Measurements from ENCODE around the gene GUCD1. TPM values are rescaled to one million over a fixed set of nuclear protein-coding genes. Genes with fewer than 3 reads are reported as not detected.

GUCD1 gene
- total and polyA plus RNA-seq, 2 of the 13 experiments (the other 11 are each of a cell fraction or from before 2014, with no cell fraction given) = 128 to 245 TPM

DNA sequence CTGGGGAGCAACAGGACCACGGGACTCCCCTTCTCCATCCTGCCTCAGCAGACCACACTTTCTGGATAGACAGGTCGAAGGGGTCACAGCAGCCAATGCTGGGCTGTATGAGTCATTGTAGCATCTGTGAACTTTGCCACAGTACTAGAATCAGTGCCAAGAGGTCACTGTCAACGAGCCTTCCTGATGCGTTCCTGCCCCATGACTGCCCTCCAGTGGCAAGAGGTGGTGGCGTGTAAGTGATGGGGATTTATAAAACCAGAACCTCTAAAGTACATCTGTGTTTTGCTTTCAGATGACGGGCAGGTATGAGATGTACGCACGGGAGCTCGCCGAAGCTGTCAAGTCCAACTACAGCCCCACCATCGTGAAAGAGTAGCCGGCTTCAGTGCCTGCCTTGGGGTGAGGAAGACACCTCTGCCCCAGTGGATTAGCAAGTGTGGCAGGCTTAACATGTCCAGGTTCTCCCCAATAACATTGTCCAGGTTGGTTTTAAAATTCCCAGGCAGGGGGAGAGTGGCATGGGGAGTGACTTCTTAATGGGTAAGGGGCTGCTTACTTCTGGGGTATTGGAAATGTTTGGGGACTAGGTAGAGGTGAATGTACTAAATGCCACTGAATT is 29.4 kb downstream of the GUCD1 start (continued):
- TF ChIP-seq, protein P1, sequence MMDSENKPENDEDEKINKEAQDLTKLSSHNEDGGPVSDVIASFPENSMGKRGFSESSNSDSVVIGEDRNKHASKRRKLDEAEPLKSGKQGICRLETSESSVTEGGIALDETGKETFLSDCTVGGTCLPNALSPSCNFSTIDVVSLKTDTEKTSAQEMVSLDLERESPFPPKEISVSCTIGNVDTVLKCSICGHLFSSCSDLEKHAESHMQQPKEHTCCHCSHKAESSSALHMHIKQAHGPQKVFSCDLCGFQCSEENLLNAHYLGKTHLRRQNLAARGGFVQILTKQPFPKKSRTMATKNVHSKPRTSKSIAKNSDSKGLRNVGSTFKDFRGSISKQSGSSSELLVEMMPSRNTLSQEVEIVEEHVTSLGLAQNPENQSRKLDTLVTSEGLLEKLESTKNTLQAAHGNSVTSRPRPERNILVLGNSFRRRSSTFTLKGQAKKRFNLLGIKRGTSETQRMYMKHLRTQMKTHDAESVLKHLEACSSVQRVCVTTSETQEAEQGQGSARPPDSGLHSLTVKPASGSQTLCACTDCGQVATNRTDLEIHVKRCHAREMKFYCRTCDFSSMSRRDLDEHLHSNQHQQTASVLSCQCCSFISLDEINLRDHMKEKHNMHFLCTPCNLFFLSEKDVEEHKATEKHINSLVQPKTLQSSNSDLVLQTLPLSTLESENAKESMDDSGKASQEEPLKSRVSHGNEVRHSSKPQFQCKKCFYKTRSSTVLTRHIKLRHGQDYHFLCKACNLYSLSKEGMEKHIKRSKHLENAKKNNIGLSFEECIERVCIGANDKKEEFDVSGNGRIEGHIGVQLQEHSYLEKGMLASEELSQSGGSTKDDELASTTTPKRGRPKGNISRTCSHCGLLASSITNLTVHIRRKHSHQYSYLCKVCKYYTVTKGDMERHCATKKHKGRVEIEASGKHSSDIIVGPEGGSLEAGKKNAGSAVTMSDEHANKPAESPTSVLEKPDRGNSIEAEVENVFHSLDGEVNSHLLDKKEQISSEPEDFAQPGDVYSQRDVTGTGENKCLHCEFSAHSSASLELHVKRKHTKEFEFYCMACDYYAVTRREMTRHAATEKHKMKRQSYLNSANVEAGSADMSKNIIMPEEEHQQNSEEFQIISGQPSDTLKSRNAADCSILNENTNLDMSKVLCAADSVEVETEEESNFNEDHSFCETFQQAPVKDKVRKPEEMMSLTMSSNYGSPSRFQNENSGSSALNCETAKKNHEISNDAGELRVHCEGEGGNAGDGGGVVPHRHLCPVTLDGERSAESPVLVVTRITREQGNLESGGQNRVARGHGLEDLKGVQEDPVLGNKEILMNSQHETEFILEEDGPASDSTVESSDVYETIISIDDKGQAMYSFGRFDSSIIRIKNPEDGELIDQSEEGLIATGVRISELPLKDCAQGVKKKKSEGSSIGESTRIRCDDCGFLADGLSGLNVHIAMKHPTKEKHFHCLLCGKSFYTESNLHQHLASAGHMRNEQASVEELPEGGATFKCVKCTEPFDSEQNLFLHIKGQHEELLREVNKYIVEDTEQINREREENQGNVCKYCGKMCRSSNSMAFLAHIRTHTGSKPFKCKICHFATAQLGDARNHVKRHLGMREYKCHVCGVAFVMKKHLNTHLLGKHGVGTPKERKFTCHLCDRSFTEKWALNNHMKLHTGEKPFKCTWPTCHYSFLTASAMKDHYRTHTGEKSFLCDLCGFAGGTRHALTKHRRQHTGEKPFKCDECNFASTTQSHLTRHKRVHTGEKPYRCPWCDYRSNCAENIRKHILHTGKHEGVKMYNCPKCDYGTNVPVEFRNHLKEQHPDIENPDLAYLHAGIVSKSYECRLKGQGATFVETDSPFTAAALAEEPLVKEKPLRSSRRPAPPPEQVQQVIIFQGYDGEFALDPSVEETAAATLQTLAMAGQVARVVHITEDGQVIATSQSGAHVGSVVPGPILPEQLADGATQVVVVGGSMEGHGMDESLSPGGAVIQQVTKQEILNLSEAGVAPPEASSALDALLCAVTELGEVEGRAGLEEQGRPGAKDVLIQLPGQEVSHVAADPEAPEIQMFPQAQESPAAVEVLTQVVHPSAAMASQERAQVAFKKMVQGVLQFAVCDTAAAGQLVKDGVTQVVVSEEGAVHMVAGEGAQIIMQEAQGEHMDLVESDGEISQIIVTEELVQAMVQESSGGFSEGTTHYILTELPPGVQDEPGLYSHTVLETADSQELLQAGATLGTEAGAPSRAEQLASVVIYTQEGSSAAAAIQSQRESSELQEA (CRISPR knock-in tag; IDR thresholded peaks at IDR 0.05; ENCODE audit: not compliant biosample characterization) = no peak
- TF ChIP-seq, protein P2, sequence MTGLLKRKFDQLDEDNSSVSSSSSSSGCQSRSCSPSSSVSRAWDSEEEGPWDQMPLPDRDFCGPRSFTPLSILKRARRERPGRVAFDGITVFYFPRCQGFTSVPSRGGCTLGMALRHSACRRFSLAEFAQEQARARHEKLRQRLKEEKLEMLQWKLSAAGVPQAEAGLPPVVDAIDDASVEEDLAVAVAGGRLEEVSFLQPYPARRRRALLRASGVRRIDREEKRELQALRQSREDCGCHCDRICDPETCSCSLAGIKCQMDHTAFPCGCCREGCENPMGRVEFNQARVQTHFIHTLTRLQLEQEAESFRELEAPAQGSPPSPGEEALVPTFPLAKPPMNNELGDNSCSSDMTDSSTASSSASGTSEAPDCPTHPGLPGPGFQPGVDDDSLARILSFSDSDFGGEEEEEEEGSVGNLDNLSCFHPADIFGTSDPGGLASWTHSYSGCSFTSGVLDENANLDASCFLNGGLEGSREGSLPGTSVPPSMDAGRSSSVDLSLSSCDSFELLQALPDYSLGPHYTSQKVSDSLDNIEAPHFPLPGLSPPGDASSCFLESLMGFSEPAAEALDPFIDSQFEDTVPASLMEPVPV (CRISPR knock-in tag; IDR thresholded peaks at IDR 0.05) = no peak
- TF ChIP-seq, protein P3, sequence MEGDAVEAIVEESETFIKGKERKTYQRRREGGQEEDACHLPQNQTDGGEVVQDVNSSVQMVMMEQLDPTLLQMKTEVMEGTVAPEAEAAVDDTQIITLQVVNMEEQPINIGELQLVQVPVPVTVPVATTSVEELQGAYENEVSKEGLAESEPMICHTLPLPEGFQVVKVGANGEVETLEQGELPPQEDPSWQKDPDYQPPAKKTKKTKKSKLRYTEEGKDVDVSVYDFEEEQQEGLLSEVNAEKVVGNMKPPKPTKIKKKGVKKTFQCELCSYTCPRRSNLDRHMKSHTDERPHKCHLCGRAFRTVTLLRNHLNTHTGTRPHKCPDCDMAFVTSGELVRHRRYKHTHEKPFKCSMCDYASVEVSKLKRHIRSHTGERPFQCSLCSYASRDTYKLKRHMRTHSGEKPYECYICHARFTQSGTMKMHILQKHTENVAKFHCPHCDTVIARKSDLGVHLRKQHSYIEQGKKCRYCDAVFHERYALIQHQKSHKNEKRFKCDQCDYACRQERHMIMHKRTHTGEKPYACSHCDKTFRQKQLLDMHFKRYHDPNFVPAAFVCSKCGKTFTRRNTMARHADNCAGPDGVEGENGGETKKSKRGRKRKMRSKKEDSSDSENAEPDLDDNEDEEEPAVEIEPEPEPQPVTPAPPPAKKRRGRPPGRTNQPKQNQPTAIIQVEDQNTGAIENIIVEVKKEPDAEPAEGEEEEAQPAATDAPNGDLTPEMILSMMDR (CRISPR knock-in tag; IDR thresholded peaks at IDR 0.05) = peak; percentile 99
- TF ChIP-seq HES4 (CRISPR knock-in tag; IDR thresholded peaks at IDR 0.05; ENCODE audit: borderline replicate concordance) (no peak), NFE2L2 (IDR thresholded peaks at IDR 0.05; ENCODE audit: low read length) (0 out of 2 replicates have a peak, but pooled peaks have one; percentile 6)
- TF ChIP-seq, protein P4, sequence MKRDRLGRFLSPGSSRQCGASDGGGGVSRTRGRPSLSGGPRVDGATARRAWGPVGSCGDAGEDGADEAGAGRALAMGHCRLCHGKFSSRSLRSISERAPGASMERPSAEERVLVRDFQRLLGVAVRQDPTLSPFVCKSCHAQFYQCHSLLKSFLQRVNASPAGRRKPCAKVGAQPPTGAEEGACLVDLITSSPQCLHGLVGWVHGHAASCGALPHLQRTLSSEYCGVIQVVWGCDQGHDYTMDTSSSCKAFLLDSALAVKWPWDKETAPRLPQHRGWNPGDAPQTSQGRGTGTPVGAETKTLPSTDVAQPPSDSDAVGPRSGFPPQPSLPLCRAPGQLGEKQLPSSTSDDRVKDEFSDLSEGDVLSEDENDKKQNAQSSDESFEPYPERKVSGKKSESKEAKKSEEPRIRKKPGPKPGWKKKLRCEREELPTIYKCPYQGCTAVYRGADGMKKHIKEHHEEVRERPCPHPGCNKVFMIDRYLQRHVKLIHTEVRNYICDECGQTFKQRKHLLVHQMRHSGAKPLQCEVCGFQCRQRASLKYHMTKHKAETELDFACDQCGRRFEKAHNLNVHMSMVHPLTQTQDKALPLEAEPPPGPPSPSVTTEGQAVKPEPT (CRISPR knock-in tag; IDR thresholded peaks at IDR 0.05; ENCODE audit: low read depth) = no peak
- TF ChIP-seq, protein P5, sequence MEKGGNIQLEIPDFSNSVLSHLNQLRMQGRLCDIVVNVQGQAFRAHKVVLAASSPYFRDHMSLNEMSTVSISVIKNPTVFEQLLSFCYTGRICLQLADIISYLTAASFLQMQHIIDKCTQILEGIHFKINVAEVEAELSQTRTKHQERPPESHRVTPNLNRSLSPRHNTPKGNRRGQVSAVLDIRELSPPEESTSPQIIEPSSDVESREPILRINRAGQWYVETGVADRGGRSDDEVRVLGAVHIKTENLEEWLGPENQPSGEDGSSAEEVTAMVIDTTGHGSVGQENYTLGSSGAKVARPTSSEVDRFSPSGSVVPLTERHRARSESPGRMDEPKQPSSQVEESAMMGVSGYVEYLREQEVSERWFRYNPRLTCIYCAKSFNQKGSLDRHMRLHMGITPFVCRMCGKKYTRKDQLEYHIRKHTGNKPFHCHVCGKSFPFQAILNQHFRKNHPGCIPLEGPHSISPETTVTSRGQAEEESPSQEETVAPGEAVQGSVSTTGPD (CRISPR knock-in tag; IDR thresholded peaks at IDR 0.05) = no peak
- TF ChIP-seq, protein P6, sequence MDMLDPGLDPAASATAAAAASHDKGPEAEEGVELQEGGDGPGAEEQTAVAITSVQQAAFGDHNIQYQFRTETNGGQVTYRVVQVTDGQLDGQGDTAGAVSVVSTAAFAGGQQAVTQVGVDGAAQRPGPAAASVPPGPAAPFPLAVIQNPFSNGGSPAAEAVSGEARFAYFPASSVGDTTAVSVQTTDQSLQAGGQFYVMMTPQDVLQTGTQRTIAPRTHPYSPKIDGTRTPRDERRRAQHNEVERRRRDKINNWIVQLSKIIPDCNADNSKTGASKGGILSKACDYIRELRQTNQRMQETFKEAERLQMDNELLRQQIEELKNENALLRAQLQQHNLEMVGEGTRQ (IDR thresholded peaks at IDR 0.05; ENCODE audit: low read depth, low read length) = no peak
- TF ChIP-seq, protein P6 (CRISPR knock-in tag; IDR thresholded peaks at IDR 0.05; ENCODE audit: borderline replicate concordance) = no peak
